Activated T-cell treated with anti-CD3 and anti-CD28 coated beads for 4 hours (primary cell): ENCODE data around the gene FAM83G.

Source experiments
- DNase-seq: peaks from one replicate; pipeline ENCODE4 v3.0.0-alpha.2; 2020

Gene FAM83G

DNA sequence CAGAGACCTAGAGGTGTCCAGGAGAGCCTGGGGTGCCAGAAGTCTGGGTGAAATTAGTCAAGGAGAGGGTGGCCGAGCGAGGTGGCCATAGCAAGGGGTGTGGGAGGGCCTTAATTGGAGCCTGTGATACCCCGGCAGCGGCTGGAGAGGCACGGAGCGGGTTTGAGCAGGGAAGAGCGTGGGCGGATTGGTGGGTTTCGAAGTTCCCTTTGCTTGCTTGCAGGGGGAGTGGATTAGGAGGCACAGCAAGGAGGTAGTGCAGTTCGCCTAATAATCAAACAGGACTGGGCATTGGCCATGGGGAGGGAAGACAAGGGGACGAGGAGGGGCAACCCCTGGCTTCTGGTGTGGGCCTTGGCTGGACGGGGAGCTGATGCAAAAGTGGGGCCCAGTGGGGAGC lies 5.4 kb upstream of the FAM83G start:
- DNase-seq, result no peak

- no peak for DNase-seq
Measured at GRCh38 chr17:19006698-19007097, 2.1 kb upstream of the FAM83G start.

GRCh38 chr17:19005789-19006430 lies 1.3 kb upstream of the FAM83G start:
- DNase-seq, result no peak

GRCh38 chr17:19005137-19005773 lies 691 bp upstream of the FAM83G start:
- no peak for DNase-seq

DNA sequence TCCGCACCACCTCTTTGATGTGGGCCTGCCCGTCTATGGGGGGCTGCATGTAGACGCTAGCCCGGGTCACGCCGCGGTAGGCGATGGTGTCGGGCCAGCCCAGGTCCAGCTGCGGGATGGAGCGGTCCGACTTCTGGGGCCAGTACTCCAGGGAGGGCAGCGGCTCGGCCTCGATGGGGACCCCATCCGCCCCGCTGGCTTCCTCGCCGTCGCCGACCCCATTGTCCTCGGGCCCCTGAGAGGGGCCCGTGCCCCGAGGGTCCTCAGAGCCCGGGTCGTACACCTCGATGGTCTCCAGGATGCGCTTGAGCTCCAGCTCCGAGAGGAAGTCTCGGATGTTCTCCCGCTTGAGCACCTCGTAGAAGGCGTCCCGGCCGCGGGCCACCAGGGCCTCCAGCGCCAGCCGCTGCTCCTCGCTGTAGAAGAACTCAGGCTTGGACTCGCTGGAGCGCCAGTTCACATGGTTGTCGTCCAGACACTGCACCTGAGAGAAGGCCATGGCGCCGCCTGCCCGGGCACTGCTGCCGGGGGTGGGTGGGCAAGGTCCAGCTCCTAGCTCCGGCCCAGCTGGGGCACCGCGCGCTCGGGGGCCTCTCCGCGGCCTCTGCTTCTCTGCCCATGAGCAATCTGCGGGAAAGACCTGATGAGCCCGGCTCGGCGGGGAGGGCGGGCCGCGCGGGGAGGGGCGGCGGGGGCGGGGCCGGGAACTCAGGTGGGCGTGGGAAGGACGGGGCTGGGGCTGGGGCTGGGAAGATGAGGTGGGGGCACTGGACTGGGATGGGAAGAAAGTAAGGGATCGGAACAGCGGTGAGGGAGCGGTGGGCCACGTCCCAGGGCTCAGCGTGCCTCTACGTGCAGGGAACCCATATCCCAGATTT lies 782 bp downstream of the FAM83G start:
- peak; percentile 55 for DNase-seq

GRCh38 chr17:19002805-19003542 lies 1.6 kb downstream of the FAM83G start:
- DNase-seq, result no peak

GRCh38 chr17:19001907-19002590 lies 2.5 kb downstream of the FAM83G start:
- DNase-seq, result no peak

DNA sequence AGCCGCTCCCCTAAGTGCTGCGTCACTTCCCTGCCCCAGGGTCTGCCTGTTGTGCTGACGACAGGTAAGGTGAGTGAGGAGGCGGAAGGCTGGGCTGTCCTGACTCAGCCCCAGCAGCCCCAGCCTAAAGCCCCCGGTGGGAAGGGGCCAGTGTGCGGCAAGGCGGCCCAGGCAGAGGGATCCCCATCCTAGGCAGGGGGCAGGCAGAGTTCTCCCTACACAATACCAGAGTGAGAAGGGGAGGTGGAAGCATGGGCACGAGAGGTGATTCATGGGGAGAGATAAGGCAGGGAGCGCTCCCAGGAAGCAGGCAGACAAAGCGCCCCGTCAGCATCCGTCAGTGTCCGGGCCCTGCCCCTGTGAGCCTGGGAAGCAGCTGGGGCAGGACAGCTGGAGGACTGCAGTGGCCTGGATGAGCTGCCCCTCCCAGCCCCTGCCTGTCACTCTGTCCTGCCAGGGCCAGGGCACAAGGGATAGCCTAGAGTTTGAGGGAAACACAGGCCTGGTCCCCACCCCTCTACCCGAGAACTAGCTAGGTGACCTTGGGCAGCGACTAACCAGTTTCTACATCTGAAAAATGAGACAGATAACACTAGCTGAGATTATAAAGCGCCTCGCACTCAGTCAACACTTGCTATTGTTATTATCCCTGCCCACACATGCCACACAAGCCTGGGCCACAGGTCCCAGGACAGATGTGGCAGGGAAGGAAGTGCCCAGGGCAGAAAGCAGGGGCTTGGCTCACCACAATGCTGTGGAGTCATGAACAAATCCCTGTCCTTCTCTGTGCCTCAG lies 3.8 kb downstream of the FAM83G start:
- no peak for DNase-seq

DNA sequence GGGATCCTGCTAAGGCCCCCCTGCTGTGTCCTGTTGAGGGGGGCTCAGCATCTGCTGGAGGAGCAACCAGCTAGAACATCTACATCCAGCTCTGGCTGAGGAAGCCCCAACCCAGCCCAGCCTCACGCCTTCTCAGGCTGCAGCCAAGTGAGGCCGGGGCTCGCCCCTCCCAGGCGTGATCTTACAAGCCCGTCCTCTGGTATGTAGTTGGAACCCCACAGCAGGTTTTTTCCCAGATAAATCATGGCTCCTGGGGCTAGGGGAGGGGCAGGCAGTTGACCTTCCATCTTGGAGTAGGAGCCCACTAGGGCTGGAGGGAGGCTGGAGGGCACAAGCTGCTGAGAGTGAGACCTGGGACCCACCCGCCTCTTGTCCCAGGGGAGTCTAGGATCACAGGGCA lies 4.7 kb downstream of the FAM83G start:
- DNase-seq, result no peak

GRCh38 chr17:18999394-18999793 lies 5.2 kb downstream of the FAM83G start:
- no peak for DNase-seq

DNA sequence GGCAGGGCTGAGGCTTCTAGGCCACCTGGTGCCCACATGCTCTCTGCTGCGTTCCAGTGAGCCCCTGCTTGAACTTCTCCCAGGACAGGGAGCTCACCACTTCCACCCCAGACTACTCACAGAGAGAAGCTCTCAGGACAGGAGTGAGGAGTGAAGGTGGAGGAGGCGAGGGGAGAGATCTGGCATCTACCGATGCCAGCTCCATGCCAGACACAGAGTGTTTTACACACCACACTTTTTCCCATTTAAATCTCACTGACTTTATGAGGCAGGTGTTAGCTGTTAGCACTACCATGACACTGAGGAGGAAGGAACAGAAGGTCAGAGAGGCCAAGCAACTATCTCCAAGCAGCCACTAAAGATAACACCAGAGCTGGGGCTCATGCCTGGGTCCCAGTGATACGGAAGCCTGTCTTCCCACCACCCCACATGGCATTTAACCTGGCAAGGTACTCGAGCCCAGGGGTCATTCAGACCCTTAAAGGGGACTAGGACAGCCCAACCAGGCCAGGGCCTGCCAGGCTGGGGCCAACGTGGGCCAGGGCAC lies 6.8 kb downstream of the FAM83G start:
- no peak for DNase-seq

DNA sequence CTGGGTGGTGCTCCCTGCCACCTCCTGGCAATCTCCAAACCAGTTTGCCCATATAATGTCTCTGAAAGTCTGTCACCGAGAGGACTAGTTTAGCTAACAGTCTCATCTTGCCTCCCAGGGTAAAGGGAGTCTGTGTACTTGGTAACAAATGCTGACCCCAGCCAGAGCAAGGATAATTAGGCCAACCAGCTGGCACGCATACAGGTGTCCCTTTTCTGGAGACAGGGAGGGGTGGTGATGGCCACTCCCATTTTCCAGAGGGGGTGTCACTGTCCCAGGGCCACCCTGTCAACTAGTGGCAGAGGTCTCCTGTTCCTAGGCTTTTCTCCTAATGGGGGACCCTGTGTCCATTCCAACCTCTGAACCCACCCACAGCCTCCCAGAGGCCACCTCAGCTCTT lies 8.1 kb downstream of the FAM83G start:
- no peak for DNase-seq

DNA sequence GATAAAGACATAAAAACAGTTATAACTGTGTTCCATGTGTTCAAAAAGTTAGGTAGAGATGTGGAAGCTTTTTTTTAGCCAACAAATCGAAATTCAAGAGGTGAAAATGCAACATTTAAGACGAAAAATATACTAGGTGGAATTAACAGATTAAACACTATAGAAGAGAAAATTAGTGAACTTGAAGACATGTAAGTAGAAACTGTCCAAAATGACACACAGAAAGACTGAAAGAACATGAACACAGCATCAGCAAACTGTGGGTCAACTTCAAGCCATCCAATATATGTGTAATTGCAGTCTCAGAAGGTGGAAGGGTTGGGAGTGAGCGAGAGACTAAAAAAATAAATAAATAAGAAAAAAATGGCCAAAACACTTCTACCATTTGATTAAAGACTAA lies 9.3 kb downstream of the FAM83G start:
- DNase-seq, result no peak

DNA sequence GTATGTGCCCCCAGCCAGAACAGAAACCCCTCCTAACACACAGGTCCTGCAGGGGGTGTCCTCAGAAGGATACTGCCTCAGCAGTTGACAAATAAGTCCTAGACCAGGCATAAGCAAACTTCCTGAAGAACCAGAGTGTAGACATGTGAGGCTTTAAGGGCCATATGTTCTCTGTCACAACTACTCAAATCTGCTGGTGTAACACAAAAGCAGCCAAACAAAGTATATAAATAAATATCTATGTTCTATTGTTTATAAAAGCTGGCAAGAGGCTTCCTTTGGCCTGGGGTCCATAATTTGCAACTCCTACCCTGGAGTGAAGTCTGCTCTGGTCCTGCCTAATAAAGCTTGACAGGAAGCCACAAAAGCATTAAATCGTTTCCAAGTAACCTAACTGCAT lies 9.9 kb downstream of the FAM83G start:
- no peak for DNase-seq

DNA sequence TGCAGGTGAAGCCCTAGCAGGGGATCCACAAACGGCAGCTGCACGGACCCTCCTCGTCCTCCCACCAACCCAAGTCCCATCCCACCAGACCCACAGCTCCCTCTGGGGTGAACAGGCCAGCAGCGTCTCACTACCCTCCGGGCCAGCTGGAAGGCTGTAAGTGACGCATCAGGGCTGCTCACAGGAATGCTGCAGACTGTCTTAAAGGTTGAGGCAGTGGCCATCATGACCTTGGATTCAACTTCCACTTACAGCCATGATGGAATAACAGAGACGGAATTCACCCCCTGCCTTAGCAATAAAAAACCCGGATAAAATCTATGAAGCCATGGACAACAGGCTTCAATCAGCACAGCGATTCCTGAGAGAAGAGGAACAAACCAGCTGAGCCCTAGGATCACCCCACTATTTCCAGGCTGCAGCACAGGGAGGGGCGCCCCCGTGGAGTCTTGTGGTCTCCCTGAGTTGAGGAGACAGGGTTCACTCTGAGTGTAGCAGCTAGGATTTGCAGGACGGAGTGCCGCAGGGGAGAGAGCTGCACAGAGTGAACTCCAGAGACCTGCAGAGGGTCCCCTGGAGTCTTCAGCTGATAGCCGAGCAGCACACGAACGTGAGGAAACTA lies 10.5 kb downstream of the FAM83G start:
- no peak for DNase-seq

DNA sequence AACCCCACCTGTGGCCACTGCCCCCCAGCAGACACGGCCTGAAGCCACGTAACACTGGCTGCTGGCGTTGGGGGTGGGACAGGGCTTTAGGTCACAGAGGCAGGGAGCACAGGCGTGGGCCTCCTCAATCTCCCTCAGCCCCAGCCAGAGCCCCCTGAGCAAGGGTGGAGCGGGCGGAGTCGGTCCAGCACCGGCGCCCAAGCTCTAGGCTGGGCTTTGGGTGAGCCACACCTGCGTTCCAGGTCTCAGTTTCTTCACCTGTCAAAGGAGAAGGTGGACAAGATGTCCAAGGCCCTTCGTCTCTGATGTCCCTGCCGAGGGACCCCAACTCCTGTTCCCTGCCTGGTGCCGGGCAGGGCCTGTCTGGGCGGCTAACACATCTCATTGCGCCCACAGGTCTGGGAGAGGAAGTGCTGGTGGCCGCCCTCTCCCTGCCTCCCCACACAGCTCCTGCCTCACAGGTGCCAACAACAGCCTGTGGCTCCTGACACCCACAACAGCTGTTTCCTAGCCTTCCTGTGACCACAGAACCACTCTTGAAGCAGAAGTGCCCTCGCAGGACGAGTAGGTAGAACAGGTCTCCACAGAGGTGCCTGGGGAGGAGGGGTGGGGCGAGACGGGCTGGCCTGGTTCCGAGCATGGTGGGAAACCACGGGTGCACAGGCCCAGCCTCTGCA lies 12.0 kb downstream of the FAM83G start:
- no peak for DNase-seq

DNA sequence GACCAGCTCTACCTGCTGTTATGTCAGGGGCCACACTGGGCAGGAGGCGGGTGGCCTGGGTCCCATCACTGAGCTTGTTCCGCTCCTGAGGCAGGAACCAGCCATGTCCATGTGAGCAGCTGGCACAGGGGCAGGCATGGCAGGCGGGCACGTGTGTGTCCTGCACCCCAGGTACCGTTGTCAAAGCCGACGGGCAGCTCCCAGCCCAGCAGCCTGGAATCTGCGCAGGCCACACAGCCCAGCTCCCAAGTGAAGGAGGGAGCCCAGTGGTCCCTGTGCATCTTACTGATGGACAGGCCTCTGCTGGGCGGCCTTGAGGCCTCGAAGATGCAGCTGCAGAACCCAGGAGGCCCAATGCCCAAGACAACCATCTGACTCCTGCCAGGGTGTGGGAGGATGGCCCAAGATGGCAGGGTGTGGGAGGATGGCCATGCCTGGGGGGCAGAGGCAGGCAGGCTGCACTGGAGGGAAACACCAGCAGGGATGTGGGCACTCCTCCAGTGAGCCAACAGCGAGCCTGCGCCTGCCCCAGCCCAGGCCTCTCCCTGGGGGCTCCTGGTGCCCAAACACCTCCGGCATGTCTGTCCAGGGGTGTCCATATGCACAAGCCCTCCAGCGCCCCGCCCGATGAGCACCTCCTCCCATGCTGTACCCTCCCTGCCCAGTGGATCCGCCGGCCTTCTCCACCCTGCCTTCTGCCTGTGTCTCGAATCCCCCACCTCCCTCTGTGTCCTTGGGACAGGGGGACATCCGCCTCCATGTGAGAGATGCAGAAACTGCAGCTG lies 12.8 kb downstream of the FAM83G start:
- no peak for DNase-seq

- DNase-seq, result no peak
Measured at GRCh38 chr17:18990331-18990730, 14.2 kb downstream of the FAM83G start.

DNA sequence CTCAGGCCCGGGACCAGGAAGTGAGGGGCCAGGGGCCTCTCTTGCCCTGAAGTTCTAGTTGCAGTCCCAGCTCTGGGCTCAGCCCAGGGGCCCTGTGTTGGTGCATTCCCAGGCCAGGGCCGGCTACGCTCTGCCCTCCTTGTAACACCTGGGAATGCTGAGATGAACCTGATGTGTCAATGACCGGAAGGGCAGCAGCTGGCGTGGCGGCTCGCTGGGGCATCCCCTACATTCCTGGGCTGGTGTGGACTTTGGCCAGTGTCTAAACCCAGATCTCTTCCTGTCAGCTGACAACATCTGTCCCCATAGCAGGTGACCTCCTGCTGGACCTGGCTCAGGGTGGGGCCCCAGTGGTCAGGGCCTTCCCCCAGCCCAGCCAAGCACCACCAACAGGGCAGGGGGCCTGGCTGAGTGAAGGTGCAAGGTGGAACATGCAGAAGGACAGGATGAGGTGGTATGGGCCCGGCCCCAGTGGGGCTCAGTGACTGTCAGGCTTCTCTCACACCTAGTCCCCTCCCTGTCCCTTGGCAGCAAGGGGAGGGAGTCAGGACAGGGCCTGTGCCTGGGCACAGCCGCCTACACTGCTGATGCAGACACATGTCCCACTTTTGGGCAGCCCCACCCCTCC lies 15.9 kb downstream of the FAM83G start:
- DNase-seq, result no peak
